Ovary (tissue), 3 donors: ENCODE measurements around the gene CEBPZ.

Source experiments
- EP300 ChIP-seq: sonication (generic); formaldehyde crosslinking; IDR thresholded peaks from one replicate; pipeline ENCODE4 v1.6.1; 2017; ENCODE audit warnings: antibody characterized with exemption
- POLR2A ChIP-seq: fragments of 450-650 bp; IDR thresholded peaks from one replicate; pipeline ENCODE4 v1.6.1; 2017; ENCODE audit warnings: antibody characterized with exemption, mild to moderate bottlenecking, moderate library complexity
- TF ChIP-seq, protein P1 (sequence below), 3 donors: fragments of 450-650 bp in 2 of 3; fragments of 200-600 bp in 1 of 3; IDR thresholded peaks; one replicate each; pipeline versions ENCODE4 v1.5.1 to v1.8.0; 2016 to 2022; ENCODE audit warnings: antibody characterized with exemption in 3 of 3, mild to moderate bottlenecking in 1 of 3
- donor health status: DM: no; HTN: no; CAD: no.

DNA sequence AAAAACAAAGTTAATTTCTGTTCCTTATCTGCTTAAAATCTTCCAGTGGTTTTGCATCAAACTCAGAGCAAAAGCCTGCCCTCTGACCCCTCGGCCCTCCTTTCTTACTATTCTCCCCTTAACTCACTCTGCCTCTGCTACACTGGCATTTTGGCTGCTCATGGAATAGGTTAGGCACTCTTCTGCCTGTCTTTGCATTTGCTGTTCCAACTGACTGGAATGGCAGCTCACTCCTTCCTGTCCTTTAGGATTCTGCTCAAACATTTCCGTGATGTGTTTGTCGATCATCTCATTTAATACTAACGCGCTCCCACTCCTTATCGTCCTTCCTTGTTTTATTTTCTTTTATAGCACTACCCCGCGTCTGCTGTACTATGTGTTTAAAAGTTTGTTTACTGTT, 815 bp downstream of the CEBPZ start:
- TF ChIP-seq, protein P1, sequence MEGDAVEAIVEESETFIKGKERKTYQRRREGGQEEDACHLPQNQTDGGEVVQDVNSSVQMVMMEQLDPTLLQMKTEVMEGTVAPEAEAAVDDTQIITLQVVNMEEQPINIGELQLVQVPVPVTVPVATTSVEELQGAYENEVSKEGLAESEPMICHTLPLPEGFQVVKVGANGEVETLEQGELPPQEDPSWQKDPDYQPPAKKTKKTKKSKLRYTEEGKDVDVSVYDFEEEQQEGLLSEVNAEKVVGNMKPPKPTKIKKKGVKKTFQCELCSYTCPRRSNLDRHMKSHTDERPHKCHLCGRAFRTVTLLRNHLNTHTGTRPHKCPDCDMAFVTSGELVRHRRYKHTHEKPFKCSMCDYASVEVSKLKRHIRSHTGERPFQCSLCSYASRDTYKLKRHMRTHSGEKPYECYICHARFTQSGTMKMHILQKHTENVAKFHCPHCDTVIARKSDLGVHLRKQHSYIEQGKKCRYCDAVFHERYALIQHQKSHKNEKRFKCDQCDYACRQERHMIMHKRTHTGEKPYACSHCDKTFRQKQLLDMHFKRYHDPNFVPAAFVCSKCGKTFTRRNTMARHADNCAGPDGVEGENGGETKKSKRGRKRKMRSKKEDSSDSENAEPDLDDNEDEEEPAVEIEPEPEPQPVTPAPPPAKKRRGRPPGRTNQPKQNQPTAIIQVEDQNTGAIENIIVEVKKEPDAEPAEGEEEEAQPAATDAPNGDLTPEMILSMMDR (IDR thresholded peaks at IDR 0.05): no peak
- TF ChIP-seq POLR2A: no peak
- TF ChIP-seq EP300: no peak
